ENCODE measurements around the gene AGMO. TPM values are rescaled to one million over a fixed set of nuclear protein-coding genes. Genes with fewer than 3 reads are reported as not detected.
A peak's percentile ranks its signal among the peaks of the same experiment; 100 is the strongest.

The AGMO gene
- total RNA-seq, 1 donor from 2014 or later = 0.34 TPM

- no peak overlapping the region for H3K4me2 ChIP-seq (ENCODE audit: low read length)
- Mint-ChIP-seq H3K4me1 (ENCODE audit: low read depth, unreplicated experiment) (peaks cover 43% of the 10 kb centered on the region), H3K27ac (ENCODE audit: unreplicated experiment) (peak overlapping the region; percentile 62), H3K27me3 (ENCODE audit: low read depth, unreplicated experiment) (no peaks in the 10 kb centered on the region), H3K9me3 (ENCODE audit: unreplicated experiment) (no peaks in the 10 kb centered on the region), H3K4me3 (ENCODE audit: unreplicated experiment) (no peak overlapping the region), H3K36me3 (ENCODE audit: low read depth, unreplicated experiment) (no peaks in the 10 kb centered on the region)
- no peak overlapping the region for H2AFZ ChIP-seq (ENCODE audit: low read depth, low read length)
- DNase-seq (ENCODE audit: low read depth) (no peak), FAIRE-seq (no peak)
- H3K4me3 ChIP-seq (ENCODE audit: insufficient read depth, low read depth, low read length) = no peak overlapping the region
- no peaks in the 10 kb centered on the region for H3K36me3 ChIP-seq (ENCODE audit: insufficient read depth, low read length)
- H3K27ac ChIP-seq (ENCODE audit: low read depth, low read length) = no peak overlapping the region
- no peaks in the 10 kb centered on the region for H4K20me1 ChIP-seq (ENCODE audit: insufficient read depth, low read length)
- H3K9me3 ChIP-seq (ENCODE audit: insufficient read depth, low read depth, low read length) = no peaks in the 10 kb centered on the region
- H3K9ac ChIP-seq (ENCODE audit: low read length) = no peak overlapping the region
- H3K27me3 ChIP-seq (ENCODE audit: insufficient read depth, low read length) = no peaks in the 10 kb centered on the region
- no peak for TF ChIP-seq CTCF (IDR thresholded peaks at IDR 0.05; ENCODE audit: insufficient read depth, low read depth, low read length)
- no peak for TF ChIP-seq EZH2 (IDR thresholded peaks at IDR 0.05; ENCODE audit: insufficient read depth, low read length)
- peaks cover 8% of the 10 kb centered on the region for H3K4me1 ChIP-seq (ENCODE audit: insufficient read depth, low read length)
- H3K79me2 ChIP-seq (ENCODE audit: insufficient read depth, low read length) = no peaks in the 10 kb centered on the region
These were observed 5.3 kb downstream of the AGMO start for GRCh38 chr7:15556339-15557105.

- no peaks in the 10 kb centered on the region for H3K27me3 ChIP-seq (ENCODE audit: insufficient read depth, low read length)
- Mint-ChIP-seq H3K27me3 (ENCODE audit: low read depth, unreplicated experiment) (no peaks in the 10 kb centered on the region), H3K36me3 (ENCODE audit: low read depth, unreplicated experiment) (no peaks in the 10 kb centered on the region), H3K27ac (ENCODE audit: unreplicated experiment) (no peak overlapping the region), H3K4me3 (ENCODE audit: unreplicated experiment) (no peak overlapping the region), H3K9me3 (ENCODE audit: unreplicated experiment) (no peaks in the 10 kb centered on the region), H3K4me1 (ENCODE audit: low read depth, unreplicated experiment) (peaks cover 38% of the 10 kb centered on the region)
- H3K4me1 ChIP-seq (ENCODE audit: insufficient read depth, low read length) = peaks cover 8% of the 10 kb centered on the region
- no peaks in the 10 kb centered on the region for H3K9me3 ChIP-seq (ENCODE audit: insufficient read depth, low read depth, low read length)
- FAIRE-seq (no peak), DNase-seq (ENCODE audit: low read depth) (no peak)
- H2AFZ ChIP-seq (ENCODE audit: low read depth, low read length) = no peak overlapping the region
- no peak overlapping the region for H3K27ac ChIP-seq (ENCODE audit: low read depth, low read length)
- TF ChIP-seq CTCF (IDR thresholded peaks at IDR 0.05; ENCODE audit: insufficient read depth, low read depth, low read length) (no peak), EZH2 (IDR thresholded peaks at IDR 0.05; ENCODE audit: insufficient read depth, low read length) (no peak)
- H3K4me2 ChIP-seq (ENCODE audit: low read length) = no peak overlapping the region
- H3K36me3 ChIP-seq (ENCODE audit: insufficient read depth, low read length) = no peaks in the 10 kb centered on the region
- H4K20me1 ChIP-seq (ENCODE audit: insufficient read depth, low read length) = no peaks in the 10 kb centered on the region
- H3K4me3 ChIP-seq (ENCODE audit: insufficient read depth, low read depth, low read length) = no peak overlapping the region
- H3K9ac ChIP-seq (ENCODE audit: low read length) = no peak overlapping the region
- H3K79me2 ChIP-seq (ENCODE audit: insufficient read depth, low read length) = no peaks in the 10 kb centered on the region
These were observed 6.4 kb downstream of the AGMO start for GRCh38 chr7:15555381-15555859.

- H3K27ac Mint-ChIP-seq (ENCODE audit: unreplicated experiment) = peak overlapping the region; percentile 81
- H3K4me3 Mint-ChIP-seq (ENCODE audit: unreplicated experiment) = no peak overlapping the region
- no peak overlapping the region for H3K4me3 ChIP-seq (ENCODE audit: insufficient read depth, low read depth, low read length)
- H3K4me1 Mint-ChIP-seq (ENCODE audit: low read depth, unreplicated experiment) = peaks cover 38% of the 10 kb centered on the region
- no peaks in the 10 kb centered on the region for H4K20me1 ChIP-seq (ENCODE audit: insufficient read depth, low read length)
- FAIRE-seq (no peak), DNase-seq (ENCODE audit: low read depth) (no peak)
- H3K9me3 Mint-ChIP-seq (ENCODE audit: unreplicated experiment) = no peaks in the 10 kb centered on the region
- H3K36me3 Mint-ChIP-seq (ENCODE audit: low read depth, unreplicated experiment) = no peaks in the 10 kb centered on the region
- no peaks in the 10 kb centered on the region for H3K27me3 ChIP-seq (ENCODE audit: insufficient read depth, low read length)
- no peaks in the 10 kb centered on the region for H3K27me3 Mint-ChIP-seq (ENCODE audit: low read depth, unreplicated experiment)
- no peak for TF ChIP-seq CTCF (IDR thresholded peaks at IDR 0.05; ENCODE audit: insufficient read depth, low read depth, low read length)
- TF ChIP-seq EZH2 (IDR thresholded peaks at IDR 0.05; ENCODE audit: insufficient read depth, low read length) = no peak
- H3K9ac ChIP-seq (ENCODE audit: low read length) = no peak overlapping the region
- H3K4me1 ChIP-seq (ENCODE audit: insufficient read depth, low read length) = peaks cover 8% of the 10 kb centered on the region
- no peaks in the 10 kb centered on the region for H3K36me3 ChIP-seq (ENCODE audit: insufficient read depth, low read length)
- H2AFZ ChIP-seq (ENCODE audit: low read depth, low read length) = no peak overlapping the region
- no peaks in the 10 kb centered on the region for H3K79me2 ChIP-seq (ENCODE audit: insufficient read depth, low read length)
- no peaks in the 10 kb centered on the region for H3K9me3 ChIP-seq (ENCODE audit: insufficient read depth, low read depth, low read length)
- H3K4me2 ChIP-seq (ENCODE audit: low read length) = no peak overlapping the region
- H3K27ac ChIP-seq (ENCODE audit: low read depth, low read length) = no peak overlapping the region
These were observed 7.1 kb downstream of the AGMO start for GRCh38 chr7:15554744-15555143.
